H9 (cell line): ENCODE measurements around the gene NUP210. TPM values are rescaled to one million over a fixed set of nuclear protein-coding genes. Genes with fewer than 3 reads are reported as not detected.

Experiments used
- DNase-seq: peaks from one replicate; pipeline ENCODE4 v3.0.0-alpha.2; 2017
- H2AFZ ChIP-seq: one replicate; pipeline ENCODE4 v1.6.1; 2013; ENCODE audit warnings: mild to moderate bottlenecking, low read length, control low read depth, moderate library complexity
- H2AK5ac ChIP-seq: 2 replicates; pipeline ENCODE4 v1.6.1; 2013; ENCODE audit warnings: low read length, control low read depth, mixed read lengths; ENCODE audit not compliant: insufficient read length
- H2BK120ac ChIP-seq: one replicate; pipeline ENCODE4 v1.6.1; 2013; ENCODE audit warnings: low read depth, mild to moderate bottlenecking, low read length, control low read depth, inconsistent platforms; ENCODE audit not compliant: poor library complexity, severe bottlenecking
- H2BK12ac ChIP-seq: 2 replicates; pipeline ENCODE4 v1.6.1; 2013; ENCODE audit warnings: low read length, control low read depth, mixed read lengths, low read depth; ENCODE audit not compliant: insufficient read length
- H2BK15ac ChIP-seq: 2 replicates; pipeline ENCODE4 v1.6.1; 2013; ENCODE audit warnings: low read depth, low read length, control low read depth
- H2BK20ac ChIP-seq: one replicate; pipeline ENCODE4 v1.6.1; 2013; ENCODE audit warnings: low read depth, mild to moderate bottlenecking, low read length, control low read depth, inconsistent platforms; ENCODE audit not compliant: poor library complexity, severe bottlenecking
- H2BK5ac ChIP-seq: 2 replicates; pipeline ENCODE4 v1.6.1; 2013; ENCODE audit warnings: low read length, control low read depth, mixed read lengths; ENCODE audit not compliant: insufficient read length
- H3K14ac ChIP-seq: 2 replicates; pipeline ENCODE4 v1.6.1; 2013; ENCODE audit warnings: low read length, control low read depth; ENCODE audit not compliant: insufficient read depth
- H3K18ac ChIP-seq: 2 replicates; pipeline ENCODE4 v1.6.1; 2013; ENCODE audit warnings: low read depth, mild to moderate bottlenecking, mixed read lengths, low read length, control low read depth; ENCODE audit not compliant: insufficient read length
- H3K23ac ChIP-seq: 2 replicates; pipeline ENCODE4 v1.6.1; 2013; ENCODE audit warnings: low read length, control low read depth, mixed read lengths, low read depth; ENCODE audit not compliant: insufficient read length
- H3K23me2 ChIP-seq: 2 replicates; pipeline ENCODE4 v1.6.1; 2013; ENCODE audit warnings: low read depth, mild to moderate bottlenecking, mixed read lengths, low read length, control low read depth; ENCODE audit not compliant: insufficient read length, poor library complexity, severe bottlenecking
- H3K27ac ChIP-seq: 2 replicates; pipeline ENCODE4 v1.5.1; 2013; ENCODE audit warnings: low read length, control low read depth, mixed read lengths, low read depth; ENCODE audit not compliant: insufficient read length
- H3K27me3 ChIP-seq: 2 replicates; pipeline ENCODE4 v1.6.1; 2013; ENCODE audit warnings: low read length, control low read depth, inconsistent platforms; ENCODE audit not compliant: insufficient read depth
- H3K4ac ChIP-seq: 2 replicates; pipeline ENCODE4 v1.6.1; 2013; ENCODE audit warnings: low read depth, mild to moderate bottlenecking, control low read depth, inconsistent platforms, low read length, moderate library complexity
- H3K4me1 ChIP-seq: 2 replicates; pipeline ENCODE4 v1.6.1; 2013; ENCODE audit warnings: low read length, control low read depth, inconsistent platforms; ENCODE audit not compliant: insufficient read depth
- H3K4me2 ChIP-seq: 2 replicates; pipeline ENCODE4 v1.6.1; 2013; ENCODE audit warnings: low read length, control low read depth, mixed read lengths; ENCODE audit not compliant: insufficient read length, insufficient read depth
- H3K56ac ChIP-seq: 2 replicates; pipeline ENCODE4 v1.6.1; 2013; ENCODE audit warnings: low read depth, mild to moderate bottlenecking, mixed read lengths, low read length, control low read depth; ENCODE audit not compliant: insufficient read length
- H3K79me1 ChIP-seq: 2 replicates; pipeline ENCODE4 v1.6.1; 2013; ENCODE audit warnings: low read depth, mild to moderate bottlenecking, moderate library complexity, low read length, control low read depth, inconsistent platforms; ENCODE audit not compliant: insufficient read depth, poor library complexity, severe bottlenecking
- H3K79me2 ChIP-seq: 2 replicates; pipeline ENCODE4 v1.6.1; 2013; ENCODE audit warnings: low read length, control low read depth, inconsistent platforms; ENCODE audit not compliant: insufficient read depth
- H3K9ac ChIP-seq: 2 replicates; pipeline ENCODE4 v1.6.1; 2013; ENCODE audit warnings: low read length, control low read depth, mixed read lengths; ENCODE audit not compliant: insufficient read length; ENCODE audit errors: extremely low read depth
- H3K9me3 ChIP-seq: one replicate; pipeline ENCODE4 v1.6.1; 2013; ENCODE audit warnings: low read depth, low read length, inconsistent platforms; ENCODE audit not compliant: control insufficient read depth
- H3T11ph ChIP-seq: one replicate; pipeline ENCODE4 v1.6.1; 2013; ENCODE audit warnings: mild to moderate bottlenecking, low read length, control low read depth, inconsistent platforms
- H4K20me1 ChIP-seq: one replicate; pipeline ENCODE4 v1.6.1; 2013; ENCODE audit not compliant: control insufficient read depth, insufficient read length, insufficient read depth
- H4K5ac ChIP-seq: 2 replicates; pipeline ENCODE4 v1.6.1; 2013; ENCODE audit warnings: low read depth, mild to moderate bottlenecking, mixed read lengths, low read length, control low read depth; ENCODE audit not compliant: insufficient read length
- H4K8ac ChIP-seq: replicated peaks from 2 replicates; pipeline ENCODE4 v1.6.1; 2013; ENCODE audit warnings: low read length, control low read depth, mixed read lengths, low read depth; ENCODE audit not compliant: insufficient read length
- H4K91ac ChIP-seq: 2 replicates; pipeline ENCODE4 v1.6.1; 2013; ENCODE audit warnings: low read depth, mild to moderate bottlenecking, moderate library complexity, mixed read lengths, low read length, control low read depth; ENCODE audit not compliant: insufficient read length
- H3K27ac Mint-ChIP-seq, 3 experiments: 2 replicates in 2 of 3; 3 replicates in 1 of 3; pipeline ENCODE4 v1.8.0; 2020 to 2021; ENCODE audit warnings: mixed read lengths in 3 of 3, mild to moderate bottlenecking in 1 of 3, moderate library complexity in 1 of 3
- H3K27me3 Mint-ChIP-seq: 2 replicates; pipeline ENCODE4 v1.8.0; 2021; ENCODE audit warnings: low read depth, mild to moderate bottlenecking, moderate library complexity, mixed read lengths
- H3K36me3 Mint-ChIP-seq, 3 experiments: 2 replicates in 2 of 3; 3 replicates in 1 of 3; pipeline ENCODE4 v1.8.0; 2020 to 2021; ENCODE audit warnings: low read depth in 3 of 3, mixed read lengths in 3 of 3; ENCODE audit not compliant: insufficient read depth in 1 of 3
- H3K4me1 Mint-ChIP-seq, 2 experiments: 2 replicates each; pipeline ENCODE4 v1.8.0; 2020; ENCODE audit warnings: mixed read lengths in 2 of 2
- H3K4me3 Mint-ChIP-seq, 2 experiments: 2 replicates in 1 of 2; 3 replicates in 1 of 2; pipeline ENCODE4 v1.8.0; 2020 to 2021; ENCODE audit warnings: mild to moderate bottlenecking in 2 of 2, mixed read lengths in 2 of 2, moderate library complexity in 1 of 2
- H3K9me3 Mint-ChIP-seq, 2 experiments: 2 replicates in 1 of 2; 3 replicates in 1 of 2; pipeline ENCODE4 v1.8.0; 2020; ENCODE audit warnings: mild to moderate bottlenecking in 2 of 2, mixed read lengths in 2 of 2, moderate library complexity in 1 of 2
- CTCF ChIP-seq: fragments of 200-600 bp; sonication (generic); conservative IDR thresholded peaks from 3 replicates; pipeline ENCODE4 v1.8.0; 2021; ENCODE audit warnings: antibody characterized with exemption, mild to moderate bottlenecking
- WGBS: extraction: QIAGEN DNeasy Blood & Tissue Kit; methylation state at CpG from one replicate; pipeline ENCODE4 v1.1.7; 2013; ENCODE audit warnings: missing lambda C conversion rate, low lambda C conversion rate, mixed read lengths; ENCODE audit not compliant: insufficient read length; ENCODE audit errors: extremely low coverage; 5-methylcytosine and 5-hydroxymethylcytosine counted together
- total RNA-seq: library from RNA; stranded (reverse); gene quantifications from 2 replicates; pipeline ENCODE4 v1.2.1, GENCODE V29; 2021

The NUP210 gene
- total RNA-seq, 1 experiment from 2014 or later: 48.8 TPM

- Histone ChIP-seq H2BK120ac (no peak overlapping the region), H3K79me2 (no peaks in the 10 kb centered on the region), H3K9ac (no peak overlapping the region), H2BK15ac (no peak overlapping the region), H3K4me1 (peaks cover 7% of the 10 kb centered on the region), H3K27ac (no peak overlapping the region), H3K4ac (no peak overlapping the region), H2BK5ac (no peak overlapping the region), H3K79me1 (no peaks in the 10 kb centered on the region), H4K91ac (no peak overlapping the region), H3K56ac (no peak overlapping the region), H3K9me3 (no peaks in the 10 kb centered on the region), H3T11ph (no peak overlapping the region), H4K20me1 (no peaks in the 10 kb centered on the region), H2AFZ (no peak overlapping the region), H3K23ac (no peak overlapping the region), H4K5ac (no peak overlapping the region), H2AK5ac (no peak overlapping the region), H3K18ac (no peak overlapping the region), H4K8ac (no peak overlapping the region), H2BK20ac (no peak overlapping the region), H2BK12ac (no peak overlapping the region), H3K4me2 (no peak overlapping the region), H3K23me2 (no peaks in the 10 kb centered on the region), H3K14ac (no peak overlapping the region), H3K27me3 (no peaks in the 10 kb centered on the region)
- Mint-ChIP-seq H3K9me3 (no peaks in the 10 kb centered on the region; a peak in 1 of 5 replicates), H3K4me1 (peaks cover 31 to 43% of the 10 kb centered on the region in 2 experiments), H3K27me3 (peaks cover 10% of the 10 kb centered on the region), H3K27ac (no peak overlapping the region), H3K4me3 (0 out of 5 replicates have a peak overlapping the region, but pooled peaks of 1 of the 2 experiments have one; percentile 12), H3K36me3 (no peaks in the 10 kb centered on the region)
- TF ChIP-seq CTCF: no peak
- WGBS: no CpG with 5 or more reads among the region's 7 CpGs
- DNase-seq: no peak
These were observed 120.5 kb downstream of the NUP210 start for GRCh38 chr3:13299531-13300155.
